Measurements from ENCODE around the gene OR2A2. TPM values are rescaled to one million over a fixed set of nuclear protein-coding genes. Genes with fewer than 3 reads are reported as not detected.

The OR2A2 gene
- not detected in 2 replicates for total RNA-seq

GRCh38 chr7:144109283-144109682 lies at the start of gene OR2A2:
Gene OR2A2, plus strand, starts transcription at chr7:144109583. Its CDS starts 0 bp downstream, at chr7:144109583.

GRCh38 chr7:144069511-144069910 lies 39.9 kb upstream of the OR2A2 start, which contains the start of gene OR2A25:
Gene OR2A25, plus strand, starts transcription at chr7:144069811. Its CDS starts 4,409 bp downstream, at chr7:144074220.

GRCh38 chr7:144085978-144086377 lies 23.4 kb upstream of the OR2A2 start, which contains the start of gene OR2A12:
Gene OR2A12, plus strand, starts transcription at chr7:144086278. Its CDS starts 8,830 bp downstream, at chr7:144095108.

GRCh38 chr7:144122876-144123275 lies 13.5 kb downstream of the OR2A2 start, which contains the start of gene OR2A14:
Gene OR2A14, plus strand, starts transcription at chr7:144123176. Its CDS starts 5,937 bp downstream, at chr7:144129113.

Other genes starting within 250 kb of the OR2A2 start
- gene TCAF1, start 207.4 kb upstream of the OR2A2 start, total RNA-seq: 63.2 and 68.2 TPM in 2 replicates
- gene OR2F2, start 174.3 kb upstream of the OR2A2 start, total RNA-seq: not detected in 2 replicates
- under 0.01 TPM in 1 of 2 replicates, not detected in the other for gene OR2F1, start 154.7 kb upstream of the OR2A2 start, total RNA-seq
- under 0.01 TPM in 1 of 2 replicates, not detected in the other for gene OR6B1, start 109.3 kb upstream of the OR2A2 start, total RNA-seq
- gene OR2A5, start 60.6 kb upstream of the OR2A2 start, total RNA-seq: not detected in 2 replicates
- gene OR2A25, start 39.8 kb upstream of the OR2A2 start, total RNA-seq: not detected in 2 replicates
- not detected in 2 replicates for gene OR2A12, start 23.3 kb upstream of the OR2A2 start, total RNA-seq
- not detected in 2 replicates for gene OR2A14, start 13.6 kb downstream of the OR2A2 start, total RNA-seq
- 1.7 TPM in 1 of 2 replicates, not detected in the other for gene CTAGE4, start 73.9 kb downstream of the OR2A2 start, total RNA-seq
- gene ARHGEF35, start 86.2 kb downstream of the OR2A2 start, total RNA-seq: 1.5 and 2.1 TPM in 2 replicates
- under 0.01 TPM in 1 of 2 replicates, not detected in the other for gene OR2A42, start 130.0 kb downstream of the OR2A2 start, total RNA-seq
- 0.12 TPM in 1 of 2 replicates, not detected in the other for gene OR2A7, start 155.2 kb downstream of the OR2A2 start, total RNA-seq
- 0.44 TPM in 1 of 2 replicates, not detected in the other for gene CTAGE8, start 159.7 kb downstream of the OR2A2 start, total RNA-seq
- gene OR2A1, start 202.8 kb downstream of the OR2A2 start, total RNA-seq: not detected in 2 replicates
- gene ARHGEF5, start 245.8 kb downstream of the OR2A2 start, total RNA-seq: 1.3 and 3.4 TPM in 2 replicates

Data from uterine smooth muscle cell (primary cell).